ENCODE measurements around the gene OPCML. TPM values are rescaled to one million over a fixed set of nuclear protein-coding genes. Genes with fewer than 3 reads are reported as not detected.
A peak's percentile ranks its signal among the peaks of the same experiment; 100 is the strongest.

The OPCML gene
- polyA plus RNA-seq, 10 donors: 0.84 to 2.8 (median 1.8) TPM

- DNase-seq: no peak
These were observed 543.9 kb downstream of the OPCML start for GRCh38 chr11:132988411-132988810.

DNA sequence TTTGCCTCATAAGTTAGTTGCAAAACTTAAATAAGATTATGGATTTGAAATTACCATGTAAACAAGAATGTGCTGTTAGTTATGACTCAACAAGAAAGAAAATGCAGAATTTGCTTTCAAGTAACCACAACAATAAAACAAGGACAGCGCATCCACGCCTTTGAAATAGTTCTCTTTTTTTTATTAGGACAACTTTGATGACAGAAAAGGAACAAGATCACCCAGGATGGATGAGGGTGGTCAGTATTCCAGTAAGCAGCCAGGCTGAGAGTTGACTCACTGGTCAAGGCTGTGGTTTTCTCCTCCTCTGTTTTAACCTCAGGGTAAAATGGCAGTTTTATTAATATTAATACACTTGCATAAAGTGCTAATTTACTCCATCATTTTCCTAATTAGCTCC lies 544.4 kb downstream of the OPCML start:
- no peak for DNase-seq

GRCh38 chr11:132983641-132983978 lies 548.7 kb downstream of the OPCML start:
- DNase-seq: no peak

- DNase-seq: no peak
These were observed 549.3 kb downstream of the OPCML start for GRCh38 chr11:132982772-132983640.

- DNase-seq: no peak
These were observed 551.0 kb downstream of the OPCML start for GRCh38 chr11:132981131-132981956.

DNA sequence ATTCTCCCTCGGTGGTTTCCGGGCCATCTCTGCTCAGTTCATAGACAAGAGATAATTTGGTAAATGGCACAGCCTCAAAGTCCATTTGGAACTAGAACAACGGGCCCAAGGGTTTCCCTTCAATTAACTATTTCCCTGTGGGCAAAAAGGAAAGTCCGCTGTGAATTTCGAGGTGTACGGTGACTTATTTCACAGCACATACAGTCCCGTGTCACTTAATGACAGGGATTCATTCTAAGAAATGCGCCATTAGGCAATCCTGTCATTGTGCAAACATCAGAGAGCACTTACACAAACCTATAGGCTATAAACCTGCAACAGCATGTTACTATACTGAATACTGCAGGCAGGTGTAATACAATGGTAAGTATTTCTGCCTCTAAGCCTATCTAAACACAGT lies 551.6 kb downstream of the OPCML start:
- DNase-seq: no peak

GRCh38 chr11:132977746-132978145 lies 554.6 kb downstream of the OPCML start:
- no peak for DNase-seq

DNA sequence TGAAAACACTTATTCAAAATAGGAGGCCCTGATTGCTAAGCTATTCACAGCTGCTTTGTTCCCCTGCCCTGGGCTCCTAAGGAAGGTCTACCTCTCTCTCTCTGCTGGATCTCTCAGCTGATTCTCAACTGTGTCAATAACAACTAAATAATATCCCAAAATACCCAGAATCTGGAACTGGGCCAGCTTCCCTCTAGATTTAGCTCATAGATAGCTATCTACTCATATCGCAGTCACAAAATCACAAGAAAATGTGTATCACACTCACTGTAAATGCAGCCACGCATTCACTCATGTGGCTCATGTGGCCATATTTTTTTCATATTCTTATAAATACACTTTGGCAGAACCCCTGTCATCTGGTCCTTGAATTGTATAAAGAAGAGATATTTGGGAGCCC lies 555.1 kb downstream of the OPCML start:
- DNase-seq: no peak

DNA sequence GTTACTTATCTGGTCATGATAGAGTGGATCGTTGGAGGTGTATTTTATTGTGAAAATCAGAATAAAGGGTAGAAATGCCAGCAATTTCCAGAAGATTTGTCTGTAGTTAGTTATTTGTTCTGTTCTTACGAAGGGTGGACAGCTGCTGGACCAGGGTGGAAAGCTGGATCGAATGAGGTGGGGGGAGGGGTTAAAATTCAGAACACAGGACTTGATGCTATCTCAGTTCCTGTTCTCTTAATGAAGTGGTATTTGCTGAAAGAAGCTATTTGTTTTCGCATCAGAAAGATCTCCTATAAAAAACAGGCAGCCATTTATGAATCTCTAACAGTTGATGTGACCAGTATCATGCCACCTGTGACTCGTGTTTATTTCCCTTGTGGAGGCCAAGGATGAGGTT lies 556.2 kb downstream of the OPCML start:
- DNase-seq: no peak

DNA sequence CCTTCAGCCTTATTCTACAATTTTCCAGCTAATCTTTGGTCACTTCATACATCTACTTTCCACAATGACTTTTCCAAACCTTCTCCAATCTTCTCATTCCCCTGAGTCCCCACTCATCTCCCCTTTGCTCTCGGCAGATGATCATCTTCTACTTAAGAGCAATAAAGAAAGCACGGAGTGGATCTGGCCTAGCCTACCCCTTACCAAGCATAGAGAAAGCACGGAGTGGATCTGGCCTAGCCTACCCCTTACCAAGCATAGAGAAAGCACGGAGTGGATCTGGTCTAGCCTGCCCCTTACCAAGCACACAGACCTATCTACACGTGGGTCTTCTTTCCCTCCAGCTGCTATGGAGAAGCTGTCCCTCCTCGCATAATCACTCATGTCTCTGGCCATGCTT lies 558.6 kb downstream of the OPCML start:
- DNase-seq: no peak

DNA sequence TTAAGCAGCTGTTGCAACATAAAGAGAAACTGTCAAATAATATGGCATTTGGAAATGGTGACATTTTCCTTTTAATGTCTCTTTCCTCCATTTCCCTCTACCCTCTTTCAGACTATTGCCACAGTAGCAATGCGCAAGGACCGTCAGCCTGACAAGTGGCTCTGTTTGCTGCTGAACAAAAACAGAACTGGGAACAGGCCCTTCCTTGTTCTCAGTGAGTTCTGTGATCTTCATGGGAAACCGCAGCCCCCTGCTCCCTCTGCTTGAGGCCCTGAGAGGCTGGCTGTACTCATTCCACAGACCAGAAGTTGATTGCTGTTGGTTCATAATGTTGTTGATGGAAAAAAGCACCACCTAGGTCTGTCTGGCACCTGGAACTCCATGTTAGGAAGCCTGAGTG lies 559.7 kb downstream of the OPCML start:
- DNase-seq: no peak

DNA sequence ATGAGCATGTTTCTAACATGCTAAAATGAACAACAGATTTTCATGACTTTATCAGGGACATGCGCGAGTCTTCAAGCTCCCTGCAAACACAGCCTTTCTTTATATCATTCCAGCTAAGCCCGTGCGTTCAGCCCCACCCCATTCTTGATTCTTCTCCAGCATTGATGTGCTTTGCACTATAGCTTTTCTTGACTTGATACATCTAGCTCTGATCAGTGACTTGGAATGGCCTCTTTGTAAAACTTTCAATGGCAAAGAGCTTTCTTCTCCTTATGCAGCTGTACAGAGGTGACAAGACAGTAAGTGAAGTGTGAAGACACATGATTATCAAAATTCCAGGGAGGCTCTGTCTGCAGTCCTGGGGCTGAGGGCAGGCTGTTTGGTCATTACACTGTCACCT lies 561.0 kb downstream of the OPCML start:
- no peak for DNase-seq

GRCh38 chr11:132969892-132970291 lies 562.4 kb downstream of the OPCML start:
- DNase-seq: no peak

GRCh38 chr11:132962041-132962440 lies 570.3 kb downstream of the OPCML start:
- peak in 1 of 3 donors; percentile 78 for DNase-seq

DNA sequence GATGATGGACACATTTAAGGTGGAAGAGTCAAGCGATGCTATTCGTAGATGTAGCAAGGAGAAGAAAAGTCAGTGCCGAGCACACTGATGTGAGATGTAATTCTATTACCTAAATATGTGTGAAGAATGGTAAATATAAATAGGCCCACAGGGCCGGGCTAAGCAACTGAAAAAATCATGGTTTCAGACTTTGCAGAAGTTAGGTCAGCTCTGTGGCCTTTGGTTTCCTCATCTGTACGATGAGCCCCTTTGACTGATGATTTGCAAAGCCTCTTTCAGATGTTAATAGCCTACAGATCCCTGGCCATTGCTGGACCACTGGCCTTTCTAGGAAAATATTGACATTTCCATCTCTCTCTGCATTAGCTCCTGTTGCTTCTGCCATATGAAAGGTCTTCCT lies 570.8 kb downstream of the OPCML start:
- DNase-seq: no peak

DNA sequence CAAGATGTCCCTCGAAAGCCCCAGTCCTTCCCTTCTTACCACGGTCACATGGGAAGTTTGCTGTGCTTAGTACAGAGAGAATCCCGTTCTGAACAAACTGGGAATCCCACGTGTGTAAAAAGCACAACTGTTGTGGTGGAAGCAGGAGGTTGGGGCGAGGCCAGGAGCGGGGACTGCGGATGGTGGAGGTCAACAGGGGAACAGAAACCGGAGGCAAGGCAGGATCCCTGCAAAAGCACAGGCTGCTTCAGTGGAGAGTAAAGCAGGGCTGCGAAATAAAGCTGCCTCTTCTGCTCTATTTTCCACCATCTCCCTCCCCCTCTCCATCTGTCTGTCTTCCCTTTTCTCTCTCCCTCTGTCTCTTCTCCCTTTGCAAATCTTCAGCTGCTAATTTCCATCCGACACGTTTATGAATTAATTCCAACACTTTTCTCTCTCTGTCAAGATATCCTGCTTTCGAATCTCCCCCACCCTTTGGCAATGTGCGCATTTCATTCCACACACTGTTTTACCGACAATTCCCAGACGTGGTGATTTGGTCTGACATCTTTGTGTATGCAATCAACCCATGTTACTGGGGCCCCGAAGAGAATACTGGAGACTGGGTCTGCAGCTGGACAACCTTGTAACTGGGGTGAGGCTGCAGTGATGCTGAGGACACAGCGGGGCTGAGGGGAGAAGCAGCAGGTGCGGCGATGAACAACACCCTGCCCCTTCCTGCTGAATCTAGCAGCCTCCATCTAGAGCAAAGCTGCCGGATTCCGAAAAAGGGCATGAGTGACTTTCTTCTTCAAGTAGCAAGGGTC lies 571.8 kb downstream of the OPCML start:
- peak in 2 of 3 donors; percentile 13 to 46 for DNase-seq

GRCh38 chr11:132959693-132960092 lies 572.6 kb downstream of the OPCML start:
- DNase-seq: peak; percentile 27 to 51 (median 50)

DNA sequence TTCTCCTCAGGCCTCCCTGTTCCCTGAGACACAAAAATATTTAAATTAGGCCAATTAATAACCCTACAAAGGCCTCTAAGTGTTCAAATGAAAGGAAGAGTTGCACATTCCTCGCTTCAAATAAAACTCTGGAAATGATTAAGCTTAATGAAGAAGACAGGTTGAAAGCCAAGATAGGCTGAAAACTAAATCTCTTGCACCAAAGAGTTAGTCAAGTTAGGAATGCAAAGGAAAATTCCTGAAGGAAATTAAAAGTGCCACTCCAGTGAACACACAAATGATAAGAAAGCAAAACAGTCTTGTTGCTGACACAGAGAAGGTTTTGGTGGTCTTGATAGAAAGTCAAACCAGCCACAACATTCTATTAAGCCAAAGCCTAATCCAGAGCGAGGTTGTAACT lies 574.4 kb downstream of the OPCML start:
- no peak for DNase-seq

GRCh38 chr11:132948252-132948651 lies 584.0 kb downstream of the OPCML start:
- DNase-seq: no peak

- no peak for DNase-seq
These were observed 587.7 kb downstream of the OPCML start for GRCh38 chr11:132944569-132944944.

DNA sequence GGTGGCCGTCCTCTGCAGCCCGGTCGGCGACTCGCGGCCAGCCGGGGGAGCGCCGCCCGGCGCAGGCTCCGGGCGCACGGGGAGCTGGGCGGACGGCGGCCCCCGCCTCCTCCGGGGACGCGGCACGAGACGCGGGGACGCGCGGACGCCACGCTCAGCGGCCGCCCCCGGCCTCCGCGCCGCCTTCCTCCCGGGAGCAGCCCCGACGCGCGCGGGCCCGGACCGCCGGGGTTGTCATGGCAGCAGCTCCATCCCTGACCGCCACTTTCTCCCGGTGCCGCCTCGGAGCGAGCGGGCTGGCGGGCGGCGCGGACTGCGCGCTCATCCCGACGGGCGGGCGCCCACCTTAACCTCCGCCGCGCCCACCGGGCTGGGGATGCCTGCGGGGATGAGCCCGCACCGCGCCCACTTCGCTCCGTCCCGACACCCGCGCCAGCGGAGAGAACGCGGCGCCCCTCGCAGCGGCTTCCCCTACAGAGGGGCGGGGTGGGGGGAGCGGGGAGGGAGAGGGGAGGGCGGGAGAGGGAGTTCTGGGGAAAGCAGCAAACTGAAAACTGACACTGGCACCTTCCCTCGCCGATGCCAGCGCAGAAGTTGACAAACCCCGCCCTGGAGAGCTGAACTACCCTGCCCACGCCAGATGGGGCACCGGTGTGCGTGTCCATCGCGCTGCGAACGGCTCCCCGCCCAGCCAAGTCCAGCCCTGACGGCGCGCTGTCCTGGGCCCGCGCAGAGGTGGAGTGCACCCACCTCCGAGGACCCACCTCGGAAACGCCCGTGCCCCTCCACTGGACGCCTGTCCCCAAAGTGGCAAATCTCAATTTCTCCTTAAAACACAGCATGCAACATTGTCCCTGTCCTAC lies 588.4 kb downstream of the OPCML start:
- DNase-seq: peak in 2 of 3 donors; percentile 12 to 32
